HG02642 (cell line): ENCODE results near the gene AQP1.

Experiments used
- ATAC-seq: cut with Tn5 transposase; IDR thresholded peaks from one replicate; pipeline ENCODE4 v1.9.1; 2021; ENCODE audit warnings: mild to moderate bottlenecking; ENCODE audit not compliant: unreplicated experiment, poor library complexity

Gene AQP1

DNA sequence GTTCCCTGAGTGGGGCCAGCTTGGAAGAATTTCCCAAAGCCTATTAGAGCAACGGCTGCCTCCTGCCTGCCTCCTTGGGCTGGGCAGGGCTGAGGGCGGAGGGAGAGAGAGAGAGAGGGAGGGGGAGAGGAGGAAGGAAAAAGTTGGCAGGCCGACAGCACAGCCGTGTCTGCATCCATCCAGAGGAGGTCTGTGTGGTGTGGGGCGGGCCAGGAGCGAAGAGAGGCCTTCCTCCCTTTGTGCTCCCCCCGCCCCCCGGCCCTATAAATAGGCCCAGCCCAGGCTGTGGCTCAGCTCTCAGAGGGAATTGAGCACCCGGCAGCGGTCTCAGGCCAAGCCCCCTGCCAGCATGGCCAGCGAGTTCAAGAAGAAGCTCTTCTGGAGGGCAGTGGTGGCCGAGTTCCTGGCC is at the start of gene AQP1:
AQP1 (plus strand) TSS at position 293 of the 409 bp plus-strand sequence; CDS start at position 350, 57 bp downstream.
- ATAC-seq: no peak

DNA sequence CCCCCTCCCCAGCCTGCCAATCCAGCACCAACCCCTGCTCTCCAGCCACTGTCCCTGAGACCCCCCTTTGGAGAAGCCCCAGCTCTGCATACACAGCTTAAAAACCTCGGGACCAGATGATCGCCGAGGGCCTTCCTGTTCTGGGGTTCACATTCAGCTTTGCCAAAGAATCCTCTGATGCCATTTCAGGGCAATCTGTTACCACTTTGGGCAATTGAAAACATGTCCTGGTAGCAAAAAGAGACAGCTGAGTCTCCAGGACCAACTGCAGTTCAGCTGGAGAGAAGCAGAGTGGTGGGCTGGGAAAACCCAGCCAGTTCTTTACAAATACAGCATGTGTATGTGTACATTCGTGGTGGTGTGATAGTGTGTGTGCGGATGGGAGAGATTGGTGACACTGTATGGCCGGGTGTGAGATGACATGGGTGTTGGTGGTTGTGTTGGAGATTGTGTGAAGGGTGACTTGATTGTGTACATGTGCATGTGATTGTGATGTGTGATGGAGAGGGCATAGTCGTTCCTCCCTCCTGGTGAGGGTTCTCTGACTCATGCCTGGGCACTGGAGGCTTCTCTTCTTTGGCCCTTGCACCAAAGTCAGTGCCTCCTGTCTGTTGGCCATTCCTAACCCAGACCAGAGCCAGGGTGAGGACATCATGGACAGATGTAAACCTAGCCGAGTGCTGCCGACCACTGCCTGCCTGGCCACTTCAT is 48.5 kb upstream of the AQP1 start:
- ATAC-seq: no peak

DNA sequence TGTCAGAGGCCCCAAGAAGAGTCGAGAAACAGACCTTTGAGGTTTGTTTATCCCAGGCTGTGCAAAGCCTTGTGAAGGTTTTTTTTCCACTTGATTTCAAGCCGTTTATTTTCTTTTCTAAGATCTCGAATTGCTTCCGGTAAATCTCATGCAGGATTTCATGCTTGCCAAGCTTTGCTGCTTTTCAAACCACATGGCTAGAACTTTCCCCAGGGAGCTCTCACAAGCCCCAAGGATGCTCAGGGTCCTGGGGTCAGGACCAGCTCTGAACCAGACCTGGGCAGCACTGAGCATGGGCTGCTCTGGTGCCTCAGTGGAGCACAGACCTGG is 48.0 kb upstream of the AQP1 start:
- no peak for ATAC-seq

DNA sequence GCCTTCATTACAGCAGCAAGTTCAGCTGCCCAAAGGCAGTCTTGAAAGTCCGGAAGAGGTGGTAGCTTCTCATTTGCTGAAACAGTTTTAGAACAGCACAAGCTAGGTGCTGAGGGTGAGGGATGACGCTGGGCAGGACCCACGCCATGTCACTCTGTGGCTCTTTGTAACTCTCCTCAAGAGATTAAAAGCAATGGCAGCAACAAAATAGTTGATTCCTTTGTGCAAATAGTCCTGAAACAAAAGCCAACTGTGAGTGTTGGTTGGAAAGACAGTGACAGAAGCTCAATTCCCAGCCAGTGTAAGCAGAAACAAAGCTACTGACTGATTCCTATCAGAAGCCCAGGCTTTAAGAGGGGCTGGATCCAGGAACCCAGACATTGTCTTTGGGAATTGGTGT is 47.6 kb upstream of the AQP1 start:
- no peak for ATAC-seq

DNA sequence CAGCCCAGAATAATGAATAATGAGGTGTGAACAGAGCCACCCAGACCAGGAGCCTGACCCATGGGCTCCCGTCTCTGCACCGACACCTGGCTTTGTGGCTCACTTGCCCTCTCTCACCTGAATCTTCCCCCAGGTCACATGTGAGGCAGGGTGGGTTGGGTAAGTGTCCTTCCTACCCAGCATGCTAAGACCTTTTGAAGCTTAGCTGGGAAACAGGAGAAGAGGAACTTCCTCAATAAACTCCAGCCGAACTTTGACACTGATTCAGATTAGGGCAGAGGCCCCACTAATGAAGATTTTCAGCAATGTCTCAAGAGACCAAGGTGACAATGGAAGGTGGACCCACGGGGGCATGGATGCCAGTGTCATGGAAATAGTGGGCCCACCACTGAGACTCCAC is 46.6 kb upstream of the AQP1 start:
- no peak for ATAC-seq

DNA sequence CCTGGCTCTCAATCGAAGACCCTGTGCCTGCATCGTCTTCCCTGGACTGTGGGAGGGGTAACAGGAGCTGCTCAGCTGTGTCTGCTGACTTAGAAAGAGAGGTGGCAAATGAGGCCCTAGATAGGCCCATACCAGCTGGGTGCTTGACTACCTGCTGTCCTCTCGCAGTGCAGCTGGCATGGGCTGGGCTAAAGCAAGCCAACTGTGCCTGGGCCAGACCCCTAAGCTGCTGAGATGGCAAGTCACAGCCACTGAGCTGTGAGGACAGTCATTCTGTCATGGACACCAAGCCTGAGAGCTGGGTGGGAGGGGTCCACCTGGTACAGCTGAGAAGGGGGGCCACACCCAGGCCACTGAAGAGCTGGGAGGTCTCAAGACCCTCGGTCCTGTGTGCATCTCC is 45.8 kb upstream of the AQP1 start:
- ATAC-seq: no peak

DNA sequence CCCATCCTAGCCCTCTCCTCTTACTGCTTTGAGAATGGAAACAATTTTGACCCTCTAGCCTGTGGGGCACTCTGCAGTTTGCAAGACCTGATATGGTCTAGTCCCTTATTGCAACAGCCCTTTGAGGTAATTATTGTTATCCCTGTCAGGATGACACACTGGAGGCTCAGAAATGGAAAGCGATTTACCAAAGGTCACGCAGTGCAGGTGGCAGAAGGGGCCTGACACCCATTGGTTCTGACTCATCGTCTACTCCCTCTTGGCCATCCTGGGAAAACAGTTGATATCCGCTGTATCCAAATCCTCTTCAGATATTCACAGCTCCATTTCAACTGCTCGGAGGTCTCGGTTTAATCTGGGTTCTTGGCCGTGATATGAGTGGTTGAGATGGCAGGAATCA is 44.7 kb upstream of the AQP1 start:
- ATAC-seq: no peak

DNA sequence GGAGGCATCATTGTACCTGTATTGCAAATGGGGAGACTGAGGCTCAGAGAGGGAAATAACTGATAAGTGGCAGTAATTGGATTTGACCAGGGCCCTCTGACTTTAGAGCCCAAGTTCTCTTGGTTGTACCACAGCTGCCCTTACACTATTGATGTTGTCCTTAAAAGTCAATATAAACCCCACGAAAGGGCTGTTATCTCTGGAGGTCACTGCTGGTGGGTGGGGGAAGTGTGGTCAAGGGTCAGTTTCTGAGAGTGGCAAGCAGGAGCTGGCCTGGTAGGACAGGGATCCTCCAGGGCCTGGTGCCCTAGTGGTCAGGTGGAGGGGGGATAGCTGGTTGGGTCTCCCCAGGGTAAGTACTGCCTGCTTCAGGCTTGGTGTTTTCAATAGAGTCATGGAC is 44.2 kb upstream of the AQP1 start:
- no peak for ATAC-seq

DNA sequence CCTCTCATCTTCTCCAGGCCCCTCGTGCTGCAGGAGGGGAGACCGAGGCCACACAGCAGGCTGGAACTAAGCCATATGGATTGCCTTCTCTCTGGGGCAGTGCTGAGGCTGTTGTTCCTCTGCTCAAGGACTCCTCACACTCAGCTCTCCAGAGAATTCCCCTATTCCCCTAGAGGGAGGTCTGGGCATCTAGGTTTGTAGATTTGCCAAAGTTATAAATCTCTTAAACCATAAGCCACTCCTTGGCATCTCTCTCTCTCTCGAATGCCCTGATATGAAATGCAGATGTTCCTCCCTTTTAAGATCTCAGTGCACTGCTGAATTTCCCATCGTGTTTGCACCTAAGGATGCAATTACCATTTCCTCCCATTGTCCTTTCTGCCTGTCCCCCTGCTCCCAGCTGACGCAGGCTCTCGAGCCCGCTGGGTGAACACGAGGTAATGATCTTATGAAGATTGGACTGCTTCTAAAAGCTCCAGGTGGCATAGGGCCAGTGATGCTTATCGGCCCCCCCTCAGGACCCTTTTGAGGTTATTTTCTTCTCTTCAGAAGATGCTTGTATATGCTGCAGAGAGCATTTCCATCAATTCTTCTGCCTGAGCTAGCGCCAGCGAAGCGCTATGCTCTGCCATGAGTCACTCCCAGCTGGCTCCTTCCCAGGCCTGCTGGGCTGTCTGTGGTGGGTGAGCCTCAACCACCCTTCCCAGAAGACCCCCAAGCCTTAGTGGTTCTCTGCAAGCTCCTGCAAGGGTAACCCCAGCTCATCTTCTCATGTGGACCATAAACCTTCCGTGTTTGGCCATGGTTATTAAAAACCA is 41.6 kb upstream of the AQP1 start:
- no peak for ATAC-seq

DNA sequence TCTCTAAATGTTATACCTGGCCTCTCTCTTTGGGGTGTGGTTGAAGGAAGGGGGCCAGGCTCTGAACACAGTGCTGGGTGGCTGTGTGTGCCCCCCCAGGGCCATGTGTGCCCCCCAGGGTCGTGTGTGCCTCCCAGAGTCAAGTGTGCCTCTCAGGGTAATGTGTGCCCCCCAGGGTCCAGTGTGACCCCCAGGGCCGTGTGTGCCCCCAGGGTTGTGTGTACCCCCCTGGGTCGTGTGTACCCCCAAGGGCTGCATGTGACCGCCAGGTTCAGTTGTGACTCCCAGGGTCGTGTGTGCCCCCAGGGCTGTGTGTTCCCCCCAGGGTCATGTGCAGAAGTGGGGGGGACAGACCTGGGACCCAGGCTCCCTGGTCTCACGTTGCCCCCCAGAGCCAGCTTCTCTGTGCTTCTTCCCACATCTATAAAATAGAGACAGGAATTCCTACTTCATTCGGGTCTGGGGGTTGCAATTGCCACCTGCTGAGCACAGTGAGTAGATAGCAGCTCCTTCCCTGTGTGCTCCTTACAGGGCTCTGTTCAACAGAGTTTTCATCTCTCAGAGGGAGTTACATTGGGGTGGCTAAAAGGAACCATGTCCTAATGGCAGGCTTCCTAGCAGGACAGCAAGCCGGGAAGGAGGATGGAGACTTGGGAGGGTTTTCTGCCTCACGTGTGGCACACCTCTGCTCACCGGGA is 40.7 kb upstream of the AQP1 start:
- no peak for ATAC-seq

DNA sequence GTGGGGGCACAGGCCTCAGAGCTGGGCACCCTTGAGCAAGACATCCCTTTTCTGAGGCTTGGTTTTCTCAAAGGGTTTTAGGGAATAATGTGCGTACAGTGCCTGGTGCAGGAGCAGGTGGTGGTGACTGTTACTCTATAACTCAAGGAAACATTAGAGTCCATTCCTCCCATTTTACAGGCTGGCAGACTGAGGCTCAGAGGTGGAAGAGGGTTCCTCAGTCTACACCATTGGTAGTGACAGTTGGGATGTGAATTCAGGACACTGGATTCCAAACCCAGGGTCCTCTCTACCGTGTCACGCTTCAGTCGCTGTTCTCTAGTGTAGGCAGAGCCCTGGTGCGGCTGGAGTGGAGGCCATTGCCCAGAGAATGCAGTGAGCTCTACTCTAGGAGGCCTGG is 40.0 kb upstream of the AQP1 start:
- ATAC-seq: no peak

DNA sequence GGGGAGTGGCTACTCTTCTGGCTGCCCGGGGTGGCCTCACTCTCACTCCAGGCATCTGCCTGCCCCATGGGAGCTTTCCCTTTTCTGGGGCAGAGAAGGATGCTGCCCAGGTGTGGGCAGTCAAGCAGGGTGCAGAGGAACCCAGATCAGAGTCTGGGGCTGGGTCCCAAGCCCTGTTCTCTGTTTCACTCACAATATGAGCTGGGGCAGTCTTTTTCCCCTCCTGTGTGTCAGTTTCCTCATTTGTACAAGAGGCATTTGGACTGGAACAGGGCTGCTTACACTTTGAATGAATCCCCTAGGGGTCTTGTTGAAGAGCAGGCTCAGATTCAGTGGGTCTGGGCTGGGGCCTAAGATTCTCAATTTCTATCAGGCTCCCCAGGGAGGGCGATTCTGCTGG is 38.4 kb upstream of the AQP1 start:
- no peak for ATAC-seq

DNA sequence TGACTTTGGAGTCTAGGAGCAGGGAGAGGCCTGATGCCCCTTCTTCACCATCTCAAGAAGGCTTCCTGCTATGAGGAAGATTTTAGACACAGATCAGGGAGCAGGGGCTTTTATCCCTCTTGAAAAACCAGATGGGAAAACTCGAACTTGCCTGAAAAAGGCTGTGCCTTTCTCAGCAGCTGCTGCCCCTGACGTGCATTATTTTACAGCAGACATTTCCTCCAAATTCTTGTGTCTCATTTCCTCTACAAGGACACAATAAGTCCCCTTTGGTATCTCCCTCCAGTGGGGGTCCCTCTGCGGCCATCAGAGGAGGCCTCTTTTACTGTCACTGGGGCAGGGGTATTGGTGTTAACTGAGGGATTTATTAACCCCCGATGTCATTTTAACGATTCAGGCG is 38.0 kb upstream of the AQP1 start:
- no peak for ATAC-seq

DNA sequence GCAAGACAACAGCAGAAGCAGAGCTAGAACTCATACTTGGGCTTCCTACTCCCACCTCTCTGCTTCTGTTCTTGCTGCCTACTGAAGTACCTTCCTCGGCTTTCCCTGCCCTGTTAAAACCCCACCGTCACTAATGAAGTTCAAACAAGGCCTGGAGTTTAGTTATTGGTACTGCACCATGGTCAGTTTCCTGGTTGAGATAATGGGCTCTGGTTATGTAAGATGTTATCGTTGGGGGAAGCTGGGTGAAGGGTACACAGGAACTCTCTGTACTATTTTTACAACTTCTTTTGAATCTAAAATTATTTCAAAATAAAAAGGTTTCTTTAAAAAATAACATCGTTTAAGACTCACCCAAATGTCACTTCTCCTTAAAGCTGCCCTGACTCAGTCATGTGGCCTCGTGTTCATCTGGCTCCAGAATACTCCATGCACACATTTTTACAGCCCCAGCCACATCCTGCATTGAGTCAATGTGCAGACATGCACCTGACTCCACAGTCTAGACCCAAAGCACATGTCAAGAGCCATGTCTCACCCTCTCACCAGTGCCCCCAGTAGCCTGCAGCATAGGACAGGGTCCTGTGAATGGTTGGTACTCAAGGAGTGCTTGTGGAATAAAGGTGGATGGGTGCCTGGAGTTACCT is 36.9 kb upstream of the AQP1 start:
- no peak for ATAC-seq

DNA sequence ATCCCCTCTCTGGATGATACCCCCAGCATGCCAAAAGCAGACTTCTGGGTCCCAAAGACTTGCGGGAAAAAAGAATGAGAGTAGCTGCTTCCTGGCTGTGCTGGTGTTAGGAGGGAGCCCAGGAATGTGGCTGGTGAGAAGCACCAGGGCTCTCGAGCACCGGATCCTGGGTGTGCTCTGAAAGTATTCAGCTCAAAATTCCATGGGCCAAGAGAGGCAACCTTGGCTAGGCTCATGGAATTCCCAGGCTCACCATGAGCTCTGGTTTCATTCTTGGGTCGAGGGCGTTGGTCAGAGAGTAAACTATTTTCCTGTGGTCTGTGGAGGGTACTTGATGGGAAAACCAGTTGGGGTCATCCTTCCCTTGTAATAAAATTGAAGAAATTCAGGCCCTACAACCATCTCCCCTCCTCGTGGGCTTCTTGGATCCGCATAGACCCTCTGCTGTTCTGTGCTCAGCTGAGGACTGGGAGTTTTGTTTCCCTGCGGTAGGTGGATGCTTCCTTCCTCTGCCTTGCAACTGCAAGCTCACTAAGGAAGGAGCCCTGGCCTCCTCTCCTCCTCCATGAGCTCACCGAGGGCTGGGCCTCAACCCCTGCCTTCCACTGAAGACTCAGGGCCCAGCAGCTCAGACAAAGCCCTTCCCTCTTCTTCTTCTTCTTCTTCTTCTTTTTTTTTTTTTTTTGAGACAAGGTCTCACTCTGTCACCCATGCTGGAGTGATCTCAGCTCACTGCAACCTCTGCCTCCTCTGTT is 34.5 kb upstream of the AQP1 start:
- no peak for ATAC-seq

DNA sequence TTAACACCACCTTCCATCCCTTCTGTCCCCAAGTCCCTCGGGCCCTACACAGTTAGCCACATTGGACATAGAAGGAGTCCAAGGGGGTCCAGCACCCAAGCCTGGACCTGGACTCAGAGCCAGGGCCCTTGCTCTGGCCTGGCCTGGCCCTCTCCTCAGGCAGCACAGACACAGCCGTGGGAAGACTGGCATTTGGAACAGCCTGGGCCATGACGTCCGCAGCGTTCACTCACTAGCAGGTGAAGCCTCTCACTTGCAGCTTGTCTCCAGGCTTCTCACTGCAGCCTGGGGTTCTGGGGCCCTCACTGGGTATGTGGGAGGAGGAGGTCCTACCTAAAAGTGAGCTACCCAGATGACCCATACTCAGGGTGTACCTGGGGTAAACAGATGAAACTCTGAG is 33.7 kb upstream of the AQP1 start:
- no peak for ATAC-seq

DNA sequence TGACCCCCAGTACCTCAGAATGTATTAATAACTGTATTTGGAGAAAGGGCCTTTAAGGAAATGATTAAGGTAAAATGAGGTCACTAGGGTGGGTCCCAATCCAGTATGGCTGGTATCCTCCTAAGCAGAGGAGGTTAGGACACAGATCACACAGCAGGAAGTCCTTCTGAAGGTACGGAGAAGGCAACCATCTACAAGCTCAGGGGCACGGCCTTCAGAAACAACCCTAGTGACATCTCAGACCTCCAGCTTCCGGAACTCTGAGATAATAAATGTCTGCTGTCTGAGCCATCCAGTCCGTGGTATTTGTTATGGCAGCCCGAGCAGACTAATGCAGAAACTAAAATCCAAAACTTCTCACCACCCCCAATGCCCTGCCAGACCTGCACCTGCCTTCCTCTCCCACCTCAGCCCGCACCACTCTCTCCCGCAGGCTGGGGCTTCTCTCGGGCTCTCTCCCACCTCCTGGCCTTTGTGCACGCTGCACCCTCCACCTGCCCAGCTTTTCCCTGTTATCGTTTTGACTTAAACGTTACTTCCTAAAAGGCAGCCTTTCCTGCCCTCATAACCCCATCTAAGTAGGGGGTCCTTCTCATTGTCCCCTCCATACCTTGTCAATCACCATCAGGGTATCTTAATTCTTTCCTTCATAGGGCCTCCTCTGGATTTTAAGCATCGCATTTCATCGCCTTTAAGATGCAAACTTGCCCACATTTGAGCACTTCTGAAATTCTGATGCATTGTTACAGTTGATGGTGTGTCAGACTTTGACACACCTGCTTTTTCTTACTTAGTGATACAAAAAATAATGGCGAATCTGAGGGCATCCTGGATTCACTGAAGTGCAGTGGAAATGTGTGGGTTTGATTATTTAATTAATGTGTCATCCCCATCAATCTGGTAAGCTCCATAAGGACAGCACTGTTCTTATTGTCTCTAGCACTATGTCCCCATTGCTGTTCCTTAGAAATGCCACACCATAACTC is 32.2 kb upstream of the AQP1 start:
- no peak for ATAC-seq

DNA sequence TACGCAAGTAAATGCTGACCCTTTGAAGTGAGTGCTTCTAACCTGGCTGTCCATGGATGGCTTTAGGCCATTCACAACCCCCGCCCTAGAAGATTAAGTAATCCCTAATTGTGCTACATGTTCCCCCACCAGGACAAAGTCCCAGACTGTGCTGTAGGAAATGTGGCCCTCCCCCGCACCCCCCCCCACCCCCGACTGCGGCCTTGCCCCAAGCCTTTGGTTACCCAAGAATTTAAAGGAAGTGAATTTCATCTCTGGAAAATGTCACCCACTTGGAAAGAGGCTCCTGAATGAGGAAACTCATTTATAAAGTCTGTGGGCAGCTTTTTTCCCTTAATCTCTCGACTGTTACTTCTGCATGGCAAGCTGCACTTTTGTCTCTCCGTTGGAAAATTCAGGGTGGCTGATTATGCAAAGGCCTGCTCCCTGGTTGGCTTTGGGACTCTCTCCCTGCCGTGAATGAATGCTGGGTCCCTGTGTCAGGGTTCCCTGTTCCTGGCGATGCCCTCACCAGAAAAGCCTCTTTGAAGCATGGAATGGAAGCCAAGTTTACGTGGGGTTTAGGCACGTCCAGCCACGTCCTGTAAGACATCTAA is 31.4 kb upstream of the AQP1 start:
- no peak for ATAC-seq

DNA sequence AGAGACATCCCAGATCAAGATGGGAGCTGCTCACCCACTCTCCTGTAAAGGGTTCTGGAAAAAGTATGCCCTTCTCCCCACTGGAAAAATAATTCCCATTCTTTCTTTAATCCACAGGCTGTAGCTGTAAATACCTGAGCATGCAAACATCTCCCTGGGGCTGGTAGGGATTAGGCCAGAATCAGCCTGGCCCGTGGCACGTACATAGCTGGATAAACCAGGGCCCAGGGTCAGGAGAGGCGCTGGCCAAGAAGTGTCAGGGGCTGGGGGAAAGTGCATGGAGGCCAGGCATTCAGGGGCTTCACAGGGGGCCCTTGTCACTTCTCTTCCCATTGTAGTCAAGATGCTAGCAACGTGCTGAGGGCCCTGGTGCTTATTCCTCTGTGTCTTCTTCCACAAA is 30.7 kb upstream of the AQP1 start:
- no peak for ATAC-seq
